HepG2 (cell line): Measurements from ENCODE around the gene RMRP. TPM values are rescaled to one million over a fixed set of nuclear protein-coding genes. Genes with fewer than 3 reads are reported as not detected.
A peak's percentile ranks its signal among the peaks of the same experiment; 100 is the strongest.

ENCODE experiments used
- CAMTA2 ChIP-seq: sonication (generic); formaldehyde crosslinking; IDR thresholded peaks from 2 replicates; pipeline ENCODE4 v1.4.0; 2020; ENCODE audit warnings: mild to moderate bottlenecking, missing genetic modification reagents, borderline replicate concordance
- EED ChIP-seq: sonication (generic); formaldehyde crosslinking; IDR thresholded peaks from 2 replicates; pipeline ENCODE4 v1.5.0; 2020; ENCODE audit warnings: mild to moderate bottlenecking, missing genetic modification reagents
- KDM5B ChIP-seq: sonication (generic); formaldehyde crosslinking; IDR thresholded peaks from 2 replicates; pipeline ENCODE4 v1.4.0; 2020; ENCODE audit warnings: missing genetic modification reagents, mild to moderate bottlenecking, borderline replicate concordance
- KLF6 ChIP-seq: IDR thresholded peaks from 2 replicates; pipeline ENCODE4 v1.8.0; 2016; ENCODE audit warnings: missing biosample characterization, missing genetic modification reagents
- MLX ChIP-seq: IDR thresholded peaks from 2 replicates; pipeline ENCODE4 v1.6.1; 2016
- NFYC ChIP-seq: IDR thresholded peaks from 2 replicates; pipeline ENCODE4 v1.6.1; 2016; ENCODE audit warnings: missing genetic modification reagents, missing compliant biosample characterization
- POLR2A ChIP-seq, 2 experiments: IDR thresholded peaks; 2 replicates each; pipeline ENCODE4 v1.6.1; 2011; ENCODE audit warnings: low read depth in 2 of 2, low read length in 2 of 2, mild to moderate bottlenecking in 1 of 2, moderate library complexity in 1 of 2; ENCODE audit not compliant: insufficient read depth in 1 of 2
- SRSF4 ChIP-seq: fragments of 200-400 bp; formaldehyde crosslinking; IDR thresholded peaks from one replicate; pipeline ENCODE4 v1.6.1; 2018; ENCODE audit warnings: mild to moderate bottlenecking, low read depth, low read length, moderate library complexity; ENCODE audit not compliant: poor library complexity, severe bottlenecking
- TSC22D2 ChIP-seq: sonication (generic); formaldehyde crosslinking; IDR thresholded peaks from 2 replicates; pipeline ENCODE4 v1.5.1; 2020; ENCODE audit warnings: missing genetic modification reagents, mild to moderate bottlenecking, borderline replicate concordance
- ZNF121 ChIP-seq: sonication (generic); formaldehyde crosslinking; IDR thresholded peaks from 2 replicates; pipeline ENCODE4 v1.5.0; 2020; ENCODE audit warnings: mild to moderate bottlenecking, missing genetic modification reagents
- ZNF280D ChIP-seq: sonication (generic); formaldehyde crosslinking; IDR thresholded peaks from 2 replicates; pipeline ENCODE4 v1.5.1; 2020; ENCODE audit warnings: mild to moderate bottlenecking, missing genetic modification reagents
- ZNF343 ChIP-seq: sonication (generic); formaldehyde crosslinking; IDR thresholded peaks from 2 replicates; pipeline ENCODE4 v1.4.0; 2020; ENCODE audit warnings: mild to moderate bottlenecking, missing genetic modification reagents
- ZNF674 ChIP-seq: sonication (generic); formaldehyde crosslinking; IDR thresholded peaks from 2 replicates; pipeline ENCODE4 v1.5.0; 2020; ENCODE audit warnings: low read depth, mild to moderate bottlenecking, missing genetic modification reagents
- ZNF850 ChIP-seq: sonication (generic); formaldehyde crosslinking; conservative IDR thresholded peaks from 2 replicates; pipeline ENCODE4 v1.9.0; 2021; ENCODE audit warnings: mild to moderate bottlenecking, missing genetic modification reagents
- polyA plus RNA-seq, 8 experiments: library from polyadenylated mRNA; depleted of rRNA in 3 of 8; stranded (reverse) in 7 of 8; unstranded in 1 of 8; fragments of >200 nt; fragmentation: Illumina TruSeq in 4 of 8; extraction: Trizol in 4 of 8; gene quantifications; 2 replicates each; pipeline versions ENCODE4 v1.2.1 to v1.2.3, GENCODE V29; 2011 to 2016; ENCODE audit warnings: low read depth in 4 of 8, missing spikeins in 1 of 8, mixed read lengths in 1 of 8; ENCODE audit not compliant: insufficient read depth in 1 of 8
- total RNA-seq, 5 experiments: library from RNA; depleted of rRNA; stranded (reverse); fragments of >200 nt; fragmentation: Illumina TruSeq; extraction: Trizol; gene quantifications; 2 replicates each; pipeline ENCODE4 v1.2.3, GENCODE V29; 2016; ENCODE audit warnings: low read depth in 1 of 5
- TF ChIP-seq, protein P1 (sequence below), 2 experiments: sonication (generic) in 1 of 2; formaldehyde crosslinking in 1 of 2; IDR thresholded peaks; 2 replicates each; pipeline versions ENCODE4 v1.4.0 to v1.6.1; 2018 to 2020; ENCODE audit warnings: missing genetic modification reagents in 2 of 2, borderline replicate concordance in 1 of 2, low read depth in 1 of 2, mild to moderate bottlenecking in 1 of 2, missing biosample characterization in 1 of 2
- TF ChIP-seq, protein P2 (sequence below): sonication (generic); formaldehyde crosslinking; IDR thresholded peaks from 2 replicates; pipeline ENCODE4 v1.8.1; 2023; ENCODE audit warnings: mild to moderate bottlenecking, missing genetic modification reagents
- TF ChIP-seq, protein P3 (sequence below): sonication (generic); formaldehyde crosslinking; IDR thresholded peaks from 2 replicates; pipeline ENCODE4 v1.4.0; 2020; ENCODE audit warnings: mild to moderate bottlenecking, missing genetic modification reagents
- TF ChIP-seq, protein P4 (sequence below), 2 experiments: fragments of 450-650 bp in 1 of 2; sonication (generic) in 1 of 2; formaldehyde crosslinking; IDR thresholded peaks; 2 replicates each; pipeline versions ENCODE4 v1.5.0 to v1.8.0; 2020 to 2022; ENCODE audit warnings: mild to moderate bottlenecking in 1 of 2, missing genetic modification reagents in 1 of 2

Gene RMRP
- total and polyA plus RNA-seq, 2 of the 13 experiments (the other 11 are each of a cell fraction or from before 2014, with no cell fraction given): 51.4 to 4,025 TPM

DNA sequence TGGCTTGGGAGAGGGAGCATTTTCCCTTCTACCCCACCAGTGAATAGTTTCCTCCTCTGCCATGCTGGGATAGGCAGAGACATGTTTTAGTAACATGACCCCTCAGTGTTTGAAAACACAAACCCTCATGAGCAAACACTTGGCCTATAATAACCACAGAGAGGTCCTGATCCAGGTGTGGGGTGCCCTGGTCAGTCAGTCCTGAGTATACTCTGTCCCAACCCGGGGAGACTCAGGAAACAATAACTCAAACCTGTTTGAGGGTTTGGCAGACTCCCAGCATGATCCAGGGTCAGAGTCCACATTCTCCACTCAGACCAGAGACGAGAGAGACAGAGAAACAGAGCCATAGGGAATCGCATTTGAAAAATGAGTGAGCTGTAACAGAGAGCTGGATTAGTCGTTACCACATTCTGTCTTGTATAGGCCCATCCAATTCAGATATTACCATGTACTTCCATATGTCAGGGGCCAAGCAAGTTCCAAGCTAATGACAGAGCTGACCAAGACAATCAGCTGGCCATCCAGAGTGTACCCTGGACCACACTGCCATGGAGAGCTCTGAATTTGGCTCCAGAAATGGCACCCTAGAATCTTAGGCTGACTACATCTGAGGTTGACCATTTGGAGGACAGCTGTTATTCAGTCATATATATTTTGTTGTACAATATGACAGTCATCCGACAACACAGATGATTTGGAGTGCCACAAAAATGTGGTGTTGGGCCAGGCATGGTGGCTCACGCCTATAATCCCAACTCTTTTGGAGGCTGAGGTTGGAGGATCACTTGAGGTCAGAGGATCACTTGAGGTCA, 11.7 kb upstream of the RMRP start (continued):
- TF ChIP-seq, protein P1, sequence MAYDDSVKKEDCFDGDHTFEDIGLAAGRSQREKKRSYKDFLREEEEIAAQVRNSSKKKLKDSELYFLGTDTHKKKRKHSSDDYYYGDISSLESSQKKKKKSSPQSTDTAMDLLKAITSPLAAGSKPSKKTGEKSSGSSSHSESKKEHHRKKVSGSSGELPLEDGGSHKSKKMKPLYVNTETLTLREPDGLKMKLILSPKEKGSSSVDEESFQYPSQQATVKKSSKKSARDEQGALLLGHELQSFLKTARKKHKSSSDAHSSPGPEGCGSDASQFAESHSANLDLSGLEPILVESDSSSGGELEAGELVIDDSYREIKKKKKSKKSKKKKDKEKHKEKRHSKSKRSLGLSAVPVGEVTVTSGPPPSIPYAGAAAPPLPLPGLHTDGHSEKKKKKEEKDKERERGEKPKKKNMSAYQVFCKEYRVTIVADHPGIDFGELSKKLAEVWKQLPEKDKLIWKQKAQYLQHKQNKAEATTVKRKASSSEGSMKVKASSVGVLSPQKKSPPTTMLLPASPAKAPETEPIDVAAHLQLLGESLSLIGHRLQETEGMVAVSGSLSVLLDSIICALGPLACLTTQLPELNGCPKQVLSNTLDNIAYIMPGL (CRISPR knock-in tag; IDR thresholded peaks at IDR 0.05; ENCODE audit: borderline replicate concordance in 1 of 2, low read depth in 1 of 2): no peak
- TF ChIP-seq, protein P2, sequence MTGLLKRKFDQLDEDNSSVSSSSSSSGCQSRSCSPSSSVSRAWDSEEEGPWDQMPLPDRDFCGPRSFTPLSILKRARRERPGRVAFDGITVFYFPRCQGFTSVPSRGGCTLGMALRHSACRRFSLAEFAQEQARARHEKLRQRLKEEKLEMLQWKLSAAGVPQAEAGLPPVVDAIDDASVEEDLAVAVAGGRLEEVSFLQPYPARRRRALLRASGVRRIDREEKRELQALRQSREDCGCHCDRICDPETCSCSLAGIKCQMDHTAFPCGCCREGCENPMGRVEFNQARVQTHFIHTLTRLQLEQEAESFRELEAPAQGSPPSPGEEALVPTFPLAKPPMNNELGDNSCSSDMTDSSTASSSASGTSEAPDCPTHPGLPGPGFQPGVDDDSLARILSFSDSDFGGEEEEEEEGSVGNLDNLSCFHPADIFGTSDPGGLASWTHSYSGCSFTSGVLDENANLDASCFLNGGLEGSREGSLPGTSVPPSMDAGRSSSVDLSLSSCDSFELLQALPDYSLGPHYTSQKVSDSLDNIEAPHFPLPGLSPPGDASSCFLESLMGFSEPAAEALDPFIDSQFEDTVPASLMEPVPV (CRISPR knock-in tag): no peak
- TF ChIP-seq EED (CRISPR knock-in tag) (no peak), TSC22D2 (CRISPR knock-in tag) (no peak), NFYC (CRISPR knock-in tag) (no peak), KDM5B (no peak), ZNF850 (CRISPR knock-in tag) (no peak), ZNF121 (CRISPR knock-in tag) (peak; percentile 46; the same call in 1 of the 2 replicates), ZNF280D (CRISPR knock-in tag) (no peak), ZNF343 (CRISPR knock-in tag) (no peak), SRSF4 (no peak), MLX (no peak), CAMTA2 (no peak), POLR2A (IDR thresholded peaks at IDR 0.05; ENCODE audit: insufficient read depth in 1 of 2, low read depth in 2 of 2, low read length in 2 of 2) (peak in 1 of 2 experiments; percentile 22; a peak in 1 of 4 replicates), ZNF674 (CRISPR knock-in tag) (no peak), KLF6 (CRISPR knock-in tag) (no peak)
- TF ChIP-seq, protein P3, sequence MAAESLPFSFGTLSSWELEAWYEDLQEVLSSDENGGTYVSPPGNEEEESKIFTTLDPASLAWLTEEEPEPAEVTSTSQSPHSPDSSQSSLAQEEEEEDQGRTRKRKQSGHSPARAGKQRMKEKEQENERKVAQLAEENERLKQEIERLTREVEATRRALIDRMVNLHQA: no peak
- TF ChIP-seq, protein P4, sequence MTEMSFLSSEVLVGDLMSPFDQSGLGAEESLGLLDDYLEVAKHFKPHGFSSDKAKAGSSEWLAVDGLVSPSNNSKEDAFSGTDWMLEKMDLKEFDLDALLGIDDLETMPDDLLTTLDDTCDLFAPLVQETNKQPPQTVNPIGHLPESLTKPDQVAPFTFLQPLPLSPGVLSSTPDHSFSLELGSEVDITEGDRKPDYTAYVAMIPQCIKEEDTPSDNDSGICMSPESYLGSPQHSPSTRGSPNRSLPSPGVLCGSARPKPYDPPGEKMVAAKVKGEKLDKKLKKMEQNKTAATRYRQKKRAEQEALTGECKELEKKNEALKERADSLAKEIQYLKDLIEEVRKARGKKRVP (CRISPR knock-in tag; IDR thresholded peaks at IDR 0.05): no peak
